MM.1S (cell line): ENCODE data around the gene LRRK1.

Source experiments
- DNase-seq: peaks from one replicate; pipeline ENCODE4 v3.0.0-alpha.2; 2015
- H2AFZ ChIP-seq: fragments of 300-600 bp; sonication (generic); 2 replicates; pipeline ENCODE4 v1.6.0; 2016; ENCODE audit warnings: antibody characterized with exemption, low read length
- H3F3A ChIP-seq: fragments of 300-600 bp; sonication (generic); 2 replicates; pipeline ENCODE4 v1.6.1; 2016; ENCODE audit warnings: mild to moderate bottlenecking, antibody characterized with exemption, low read length, moderate library complexity, mixed read lengths; ENCODE audit not compliant: insufficient read depth
- H3K27ac ChIP-seq: fragments of 300-600 bp; sonication (generic); 2 replicates; pipeline ENCODE4 v1.5.1; 2016; ENCODE audit warnings: mild to moderate bottlenecking, low read length
- H3K27me3 ChIP-seq: fragments of 300-600 bp; sonication (generic); replicated peaks from 2 replicates; pipeline ENCODE4 v1.6.0; 2016; ENCODE audit warnings: low read length; ENCODE audit not compliant: insufficient read depth
- H3K36me3 ChIP-seq: fragments of 300-600 bp; sonication (generic); replicated peaks from 2 replicates; pipeline ENCODE4 v1.6.1; 2016; ENCODE audit warnings: mild to moderate bottlenecking, low read length, mixed read lengths; ENCODE audit not compliant: insufficient read depth
- H3K4me1 ChIP-seq: fragments of 300-600 bp; sonication (generic); 2 replicates; pipeline ENCODE4 v1.6.1; 2016; ENCODE audit warnings: low read length, mixed read lengths
- H3K4me2 ChIP-seq: fragments of 300-600 bp; sonication (generic); 2 replicates; pipeline ENCODE4 v1.6.0; 2016; ENCODE audit warnings: low read depth, low read length
- H3K4me3 ChIP-seq: fragments of 300-600 bp; sonication (generic); 2 replicates; pipeline ENCODE4 v1.5.1; 2016; ENCODE audit warnings: low read length, mixed read lengths
- H3K79me2 ChIP-seq: fragments of 300-600 bp; sonication (generic); 2 replicates; pipeline ENCODE4 v1.6.1; 2016; ENCODE audit warnings: mixed run types, low read length, mixed read lengths
- H3K9ac ChIP-seq: fragments of 300-600 bp; sonication (generic); 2 replicates; pipeline ENCODE4 v1.6.1; 2016; ENCODE audit warnings: low read length, mixed read lengths
- H3K9me2 ChIP-seq: fragments of 300-600 bp; sonication (generic); replicated peaks from 2 replicates; pipeline ENCODE4 v1.6.1; 2016; ENCODE audit warnings: mild to moderate bottlenecking, low read length, mixed read lengths; ENCODE audit not compliant: insufficient read depth
- H3K9me3 ChIP-seq: fragments of 300-600 bp; sonication (generic); replicated peaks from 2 replicates; pipeline ENCODE4 v1.6.1; 2016; ENCODE audit warnings: mild to moderate bottlenecking, low read length, mixed read lengths; ENCODE audit not compliant: insufficient read depth
- H4K20me1 ChIP-seq: fragments of 300-600 bp; sonication (generic); 2 replicates; pipeline ENCODE4 v1.6.1; 2016; ENCODE audit warnings: mild to moderate bottlenecking, low read length, moderate library complexity, mixed read lengths; ENCODE audit not compliant: insufficient read depth
- CTCF ChIP-seq: fragments of 300-600 bp; sonication (generic); IDR thresholded peaks from 2 replicates; pipeline ENCODE4 v1.5.1; 2016; ENCODE audit warnings: antibody characterized with exemption, low read length, mixed read lengths
- EZH2 ChIP-seq: fragments of 300-600 bp; sonication (generic); optimal IDR thresholded peaks from 2 replicates; pipeline ENCODE3; 2017; ENCODE audit warnings: low read depth, mild to moderate bottlenecking, antibody characterized with exemption, low read length, mixed read lengths
- EZH2phosphoT487 ChIP-seq: fragments of 300-600 bp; sonication (generic); IDR thresholded peaks from 2 replicates; pipeline ENCODE4 v1.6.1; 2018; ENCODE audit warnings: antibody characterized with exemption, low read length

The LRRK1 gene

GRCh38 chr15:101016581-101016980, 97.4 kb downstream of the LRRK1 start:
- H3K4me2 ChIP-seq, result no peak overlapping the region
- H3K79me2 ChIP-seq, result no peaks in the 10 kb centered on the region
- H3K4me3 ChIP-seq, result no peak overlapping the region
- DNase-seq, result no peak
- no peaks in the 10 kb centered on the region for H3F3A ChIP-seq
- TF ChIP-seq EZH2phosphoT487 (no peak), EZH2 (no peak), CTCF (no peak)
- H3K27ac ChIP-seq, result no peak overlapping the region
- no peak overlapping the region for H2AFZ ChIP-seq
- H3K36me3 ChIP-seq, result peaks cover 3% of the 10 kb centered on the region; the same call in 1 of the 2 replicates
- no peak overlapping the region for H3K9ac ChIP-seq
- no peaks in the 10 kb centered on the region for H3K4me1 ChIP-seq
- H4K20me1 ChIP-seq, result no peaks in the 10 kb centered on the region
- H3K9me3 ChIP-seq, result no peaks in the 10 kb centered on the region
- no peaks in the 10 kb centered on the region for H3K27me3 ChIP-seq
- no peaks in the 10 kb centered on the region for H3K9me2 ChIP-seq

- H3K4me2 ChIP-seq, result no peak overlapping the region
- H3K9me3 ChIP-seq, result no peaks in the 10 kb centered on the region
- H2AFZ ChIP-seq, result no peak overlapping the region
- no peaks in the 10 kb centered on the region for H3F3A ChIP-seq
- H3K36me3 ChIP-seq, result peaks cover 3% of the 10 kb centered on the region; the same call in 1 of the 2 replicates
- H3K4me1 ChIP-seq, result no peaks in the 10 kb centered on the region
- H3K4me3 ChIP-seq, result no peak overlapping the region
- no peaks in the 10 kb centered on the region for H4K20me1 ChIP-seq
- H3K79me2 ChIP-seq, result no peaks in the 10 kb centered on the region
- no peaks in the 10 kb centered on the region for H3K27me3 ChIP-seq
- no peak overlapping the region for H3K9ac ChIP-seq
- H3K9me2 ChIP-seq, result no peaks in the 10 kb centered on the region
- H3K27ac ChIP-seq, result no peak overlapping the region
- TF ChIP-seq EZH2 (no peak), EZH2phosphoT487 (no peak), CTCF (no peak)
- DNase-seq, result no peak
Measured at GRCh38 chr15:101017093-101017754, 98.1 kb downstream of the LRRK1 start.

- H3K9me2 ChIP-seq, result no peaks in the 10 kb centered on the region
- no peak overlapping the region for H3K27ac ChIP-seq
- no peaks in the 10 kb centered on the region for H3K79me2 ChIP-seq
- H3F3A ChIP-seq, result no peaks in the 10 kb centered on the region
- H3K4me1 ChIP-seq, result no peaks in the 10 kb centered on the region
- H4K20me1 ChIP-seq, result no peaks in the 10 kb centered on the region
- H3K36me3 ChIP-seq, result peaks cover 3% of the 10 kb centered on the region; the same call in 1 of the 2 replicates
- no peak overlapping the region for H2AFZ ChIP-seq
- TF ChIP-seq EZH2phosphoT487 (no peak), CTCF (no peak), EZH2 (no peak)
- H3K9ac ChIP-seq, result no peak overlapping the region
- no peaks in the 10 kb centered on the region for H3K27me3 ChIP-seq
- no peak for DNase-seq
- no peaks in the 10 kb centered on the region for H3K9me3 ChIP-seq
- H3K4me3 ChIP-seq, result no peak overlapping the region
- H3K4me2 ChIP-seq, result no peak overlapping the region
Measured at GRCh38 chr15:101018016-101018415, 98.9 kb downstream of the LRRK1 start.
